Neural cell (in vitro differentiated cells): ENCODE results near the gene LDLRAD2.

Source experiments
- CTCF ChIP-seq: fragments of 450-650 bp; IDR thresholded peaks from 2 replicates; pipeline ENCODE4 v1.5.1; 2014; ENCODE audit warnings: antibody characterized with exemption, mild to moderate bottlenecking, moderate library complexity; ENCODE audit not compliant: poor library complexity, severe bottlenecking
- SMC3 ChIP-seq: fragments of 450-650 bp; conservative IDR thresholded peaks from 2 replicates; pipeline ENCODE4 v1.6.1; 2014; ENCODE audit warnings: antibody characterized with exemption, mild to moderate bottlenecking, moderate library complexity; ENCODE audit not compliant: poor library complexity

GRCh38 chr1:21865943-21866706 is 54.1 kb downstream of the LDLRAD2 start:
- no peak for TF ChIP-seq CTCF
- TF ChIP-seq SMC3 = no peak
